Measurements from ENCODE around the gene ADAMTS14. TPM values are rescaled to one million over a fixed set of nuclear protein-coding genes. Genes with fewer than 3 reads are reported as not detected.

ADAMTS14 gene
- total RNA-seq, 2 experiments from 2014 or later, result 0.03 TPM; not detected in 1

DNA sequence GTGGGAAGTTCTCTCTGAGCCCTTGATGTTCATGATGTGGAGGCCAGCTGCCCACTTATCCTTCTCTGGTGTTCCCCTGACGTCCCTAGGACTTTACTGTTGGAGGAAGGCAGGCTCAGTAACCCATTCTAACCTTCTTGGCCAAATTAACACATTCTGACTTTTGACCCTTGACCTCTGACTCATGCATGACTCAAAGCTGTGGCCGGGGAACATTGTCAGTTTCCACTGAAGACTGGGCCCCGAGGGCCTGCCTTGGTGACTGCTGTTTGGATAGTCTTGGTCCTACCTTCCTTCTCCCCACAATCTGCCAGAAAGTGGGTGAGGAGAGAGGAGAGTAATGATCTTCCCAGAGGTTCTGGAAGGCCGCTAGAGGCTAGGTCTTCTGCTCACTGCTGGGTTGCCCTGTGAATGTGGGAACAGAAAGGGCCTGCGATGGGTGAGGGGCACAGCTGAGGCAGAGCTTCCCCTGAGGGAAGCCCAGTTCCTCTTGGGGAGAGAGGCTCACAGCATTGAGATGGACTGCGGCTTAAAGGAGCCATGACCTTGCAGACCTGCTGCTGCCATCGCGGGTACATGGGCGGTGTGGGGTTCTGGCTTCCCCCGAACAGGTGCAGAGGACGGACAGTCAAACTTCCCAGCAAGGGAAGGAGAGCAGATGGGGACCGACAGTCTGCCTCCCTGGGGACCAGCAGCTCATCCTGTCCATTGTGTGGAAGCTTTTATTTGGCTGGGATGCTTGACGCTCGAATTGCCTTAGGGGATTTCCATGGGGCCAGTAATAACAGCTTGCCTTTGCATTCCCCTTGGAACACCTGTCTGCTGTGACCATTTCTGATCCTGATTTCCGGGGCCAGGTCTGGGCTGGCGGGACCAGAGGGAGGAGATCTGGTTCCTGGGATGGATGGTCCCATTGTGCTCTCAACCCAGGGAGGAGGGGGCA, 43.8 kb downstream of the ADAMTS14 start:
- Histone ChIP-seq H3K36me3 (ENCODE audit: insufficient read depth, low read length) (no peaks in the 10 kb centered on the region), H3K79me2 (ENCODE audit: insufficient read depth, low read depth, low read length) (no peaks in the 10 kb centered on the region), H3K9me2 (ENCODE audit: insufficient read depth, low read length) (no peaks in the 10 kb centered on the region), H3K9me3 (ENCODE audit: low read length) (no peaks in the 10 kb centered on the region), H3K4me2 (ENCODE audit: low read length) (no peak overlapping the region), H3K27ac (ENCODE audit: low read depth, low read length, poor library complexity, severe bottlenecking) (no peak overlapping the region), H2AFZ (ENCODE audit: low read length) (no peak overlapping the region), H3K4me1 (ENCODE audit: insufficient read depth, low read length, poor library complexity, severe bottlenecking) (no peaks in the 10 kb centered on the region), H3K4me3 (ENCODE audit: low read depth, low read length, poor library complexity, severe bottlenecking) (no peak overlapping the region), H4K20me1 (ENCODE audit: insufficient read depth, low read length) (no peaks in the 10 kb centered on the region)
- no peak for DNase-seq (ENCODE audit: low spot score)
- ChIA-PET POLR2A (interaction anchor here (0.7 kb wide), 1 partner anchor 161 kb away, joined by 3 read pairs; no protein-coding TSS in a partner anchor), CTCF (ENCODE audit: unreplicated experiment) (no interaction called here)
- BruUV-seq (replicated peaks), result no TSS peak
- no peak for TF ChIP-seq EZH2phosphoT487 (IDR thresholded peaks at IDR 0.05; ENCODE audit: borderline replicate concordance, low read depth, low read length)
- TF ChIP-seq, protein P1, sequence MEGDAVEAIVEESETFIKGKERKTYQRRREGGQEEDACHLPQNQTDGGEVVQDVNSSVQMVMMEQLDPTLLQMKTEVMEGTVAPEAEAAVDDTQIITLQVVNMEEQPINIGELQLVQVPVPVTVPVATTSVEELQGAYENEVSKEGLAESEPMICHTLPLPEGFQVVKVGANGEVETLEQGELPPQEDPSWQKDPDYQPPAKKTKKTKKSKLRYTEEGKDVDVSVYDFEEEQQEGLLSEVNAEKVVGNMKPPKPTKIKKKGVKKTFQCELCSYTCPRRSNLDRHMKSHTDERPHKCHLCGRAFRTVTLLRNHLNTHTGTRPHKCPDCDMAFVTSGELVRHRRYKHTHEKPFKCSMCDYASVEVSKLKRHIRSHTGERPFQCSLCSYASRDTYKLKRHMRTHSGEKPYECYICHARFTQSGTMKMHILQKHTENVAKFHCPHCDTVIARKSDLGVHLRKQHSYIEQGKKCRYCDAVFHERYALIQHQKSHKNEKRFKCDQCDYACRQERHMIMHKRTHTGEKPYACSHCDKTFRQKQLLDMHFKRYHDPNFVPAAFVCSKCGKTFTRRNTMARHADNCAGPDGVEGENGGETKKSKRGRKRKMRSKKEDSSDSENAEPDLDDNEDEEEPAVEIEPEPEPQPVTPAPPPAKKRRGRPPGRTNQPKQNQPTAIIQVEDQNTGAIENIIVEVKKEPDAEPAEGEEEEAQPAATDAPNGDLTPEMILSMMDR (conservative IDR thresholded peaks at IDR 0.05; ENCODE audit: low read length), result no peak
- intact Hi-C loops (cut with micrococcal nuclease; ENCODE audit: unreplicated experiment), result no loop called here

DNA sequence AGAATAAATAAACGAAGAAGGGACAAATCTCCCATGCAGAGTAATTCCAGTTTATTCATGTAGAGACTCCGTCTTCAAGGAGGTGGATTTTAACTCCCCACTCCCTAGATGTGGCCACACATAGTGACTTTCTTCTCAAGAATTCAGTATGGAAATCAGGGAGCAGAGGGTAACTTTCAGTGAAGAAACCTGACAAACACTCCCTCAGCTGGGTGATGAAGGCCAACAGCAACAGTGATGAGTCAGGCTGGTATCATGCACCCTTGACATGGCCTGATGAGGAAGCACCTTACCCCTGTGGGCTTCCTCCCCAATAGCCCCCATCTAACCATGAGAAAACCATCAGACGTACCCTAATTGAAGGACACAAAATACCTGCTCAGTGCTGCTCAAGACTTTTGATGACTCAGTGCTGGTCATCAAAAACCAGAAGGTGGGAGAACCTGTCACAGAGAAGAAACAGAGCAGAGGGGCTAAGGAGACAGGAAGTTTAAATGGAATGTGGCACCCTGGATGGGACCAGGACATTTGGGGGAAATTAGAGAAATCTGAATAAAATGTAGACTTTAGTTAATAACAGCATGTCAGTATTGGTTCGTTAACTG, 50.6 kb downstream of the ADAMTS14 start:
- ChIA-PET POLR2A (no interaction called here), CTCF (ENCODE audit: unreplicated experiment) (no interaction called here)
- BruUV-seq (replicated peaks), result no TSS peak

More for the DNA sequence above, 50.6 kb downstream of the ADAMTS14 start:
- Histone ChIP-seq H2AFZ (ENCODE audit: low read length) (no peak overlapping the region), H3K27ac (ENCODE audit: low read depth, low read length, poor library complexity, severe bottlenecking) (no peak overlapping the region), H3K4me1 (ENCODE audit: insufficient read depth, low read length, poor library complexity, severe bottlenecking) (no peaks in the 10 kb centered on the region), H3K9me3 (ENCODE audit: low read length) (no peaks in the 10 kb centered on the region), H3K4me3 (ENCODE audit: low read depth, low read length, poor library complexity, severe bottlenecking) (no peak overlapping the region), H3K9me2 (ENCODE audit: insufficient read depth, low read length) (no peaks in the 10 kb centered on the region), H3K79me2 (ENCODE audit: insufficient read depth, low read depth, low read length) (no peaks in the 10 kb centered on the region), H4K20me1 (ENCODE audit: insufficient read depth, low read length) (no peaks in the 10 kb centered on the region), H3K36me3 (ENCODE audit: insufficient read depth, low read length) (no peaks in the 10 kb centered on the region), H3K4me2 (ENCODE audit: low read length) (no peak overlapping the region)
- DNase-seq (ENCODE audit: low spot score), result no peak
- intact Hi-C loops (cut with micrococcal nuclease; ENCODE audit: unreplicated experiment), result no loop called here
- TF ChIP-seq, protein P1 (conservative IDR thresholded peaks at IDR 0.05; ENCODE audit: low read length), result no peak
- TF ChIP-seq EZH2phosphoT487 (IDR thresholded peaks at IDR 0.05; ENCODE audit: borderline replicate concordance, low read depth, low read length), result no peak

All from OCI-LY7 (cell line).